Fibroblast of gingiva (primary cell): ENCODE data around the gene GABARAP.
"Not testable (repeated sequence)": the region's sequence is repeated elsewhere in the genome, so short reads cannot be mapped to it uniquely, and the experiment has no call there.

Source experiments
- DNase-seq: peaks from one replicate; pipeline ENCODE4 v3.0.0-alpha.2; 2011; ENCODE audit warnings: low read depth

Gene GABARAP

DNA sequence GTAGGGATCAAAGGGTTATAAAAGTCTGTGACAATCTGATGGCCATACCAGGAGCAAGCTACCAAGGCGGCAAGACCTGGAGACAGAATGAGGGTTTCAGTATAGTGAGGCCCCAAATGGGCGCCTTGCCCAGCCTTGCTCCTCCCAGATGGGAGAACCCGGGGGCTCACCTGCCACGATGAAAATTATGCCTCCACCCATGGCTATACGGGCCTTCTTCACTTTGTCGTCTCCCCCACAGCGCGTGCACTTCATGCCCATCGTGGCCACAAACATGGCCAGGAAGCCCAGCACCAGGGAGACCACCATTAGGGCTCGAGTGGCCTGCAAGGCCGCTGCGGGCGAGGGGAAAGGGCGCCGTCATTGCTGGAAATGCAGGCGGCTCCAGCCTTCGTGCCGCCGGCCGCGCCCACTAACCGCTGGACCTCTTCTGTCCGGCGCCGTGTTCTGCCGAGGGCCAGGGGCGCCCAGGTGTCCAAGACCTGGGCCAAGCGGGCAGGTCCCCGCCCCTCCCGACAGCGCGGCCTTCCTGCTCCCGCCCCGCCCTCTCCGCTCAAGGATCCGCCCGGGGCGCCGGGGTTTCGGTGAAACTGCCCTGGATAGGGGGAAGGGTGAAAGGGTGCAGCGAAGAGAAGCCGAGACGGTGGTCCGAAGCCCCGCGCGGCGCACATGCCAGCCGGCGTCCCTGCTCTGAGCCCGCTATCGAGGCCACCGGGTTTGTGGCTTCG lies 18.6 kb upstream of the GABARAP start:
- no peak for DNase-seq

DNA sequence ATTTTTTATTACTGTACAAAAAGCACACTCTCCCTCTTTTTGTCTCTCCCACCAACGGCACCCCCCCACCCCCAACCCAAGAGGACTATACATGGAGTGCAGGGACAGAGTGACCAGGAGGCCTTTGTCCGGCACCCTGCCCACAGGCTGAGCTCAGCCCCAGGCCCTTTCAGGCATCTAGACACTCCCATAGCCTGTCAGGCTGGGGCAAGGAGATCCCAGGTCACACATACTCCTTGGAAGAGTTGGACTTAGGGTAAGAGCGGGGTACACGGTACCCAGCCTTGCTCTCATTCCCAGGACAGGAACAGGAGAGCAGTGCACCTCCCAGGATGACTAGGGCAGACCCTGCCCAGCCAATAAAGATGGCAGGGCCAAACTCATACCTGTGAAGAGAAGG lies 17.9 kb upstream of the GABARAP start:
- no peak for DNase-seq

DNA sequence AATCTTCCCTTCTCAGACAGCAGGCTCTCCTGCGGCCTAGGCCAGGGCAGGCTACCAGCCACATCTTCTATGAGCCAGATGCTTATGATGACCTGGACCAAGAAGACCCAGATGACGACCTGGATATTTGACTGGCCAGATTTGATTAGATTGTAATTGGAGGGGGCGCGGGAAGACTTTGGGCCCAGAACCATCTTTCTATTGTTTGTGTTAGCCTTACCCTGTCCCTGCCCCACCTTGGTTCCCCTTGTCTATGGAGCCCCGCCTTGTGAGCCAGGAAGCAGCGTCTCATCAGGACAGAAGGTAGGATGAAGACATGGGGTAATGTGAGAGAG lies 17.3 kb upstream of the GABARAP start:
- DNase-seq = no peak

DNA sequence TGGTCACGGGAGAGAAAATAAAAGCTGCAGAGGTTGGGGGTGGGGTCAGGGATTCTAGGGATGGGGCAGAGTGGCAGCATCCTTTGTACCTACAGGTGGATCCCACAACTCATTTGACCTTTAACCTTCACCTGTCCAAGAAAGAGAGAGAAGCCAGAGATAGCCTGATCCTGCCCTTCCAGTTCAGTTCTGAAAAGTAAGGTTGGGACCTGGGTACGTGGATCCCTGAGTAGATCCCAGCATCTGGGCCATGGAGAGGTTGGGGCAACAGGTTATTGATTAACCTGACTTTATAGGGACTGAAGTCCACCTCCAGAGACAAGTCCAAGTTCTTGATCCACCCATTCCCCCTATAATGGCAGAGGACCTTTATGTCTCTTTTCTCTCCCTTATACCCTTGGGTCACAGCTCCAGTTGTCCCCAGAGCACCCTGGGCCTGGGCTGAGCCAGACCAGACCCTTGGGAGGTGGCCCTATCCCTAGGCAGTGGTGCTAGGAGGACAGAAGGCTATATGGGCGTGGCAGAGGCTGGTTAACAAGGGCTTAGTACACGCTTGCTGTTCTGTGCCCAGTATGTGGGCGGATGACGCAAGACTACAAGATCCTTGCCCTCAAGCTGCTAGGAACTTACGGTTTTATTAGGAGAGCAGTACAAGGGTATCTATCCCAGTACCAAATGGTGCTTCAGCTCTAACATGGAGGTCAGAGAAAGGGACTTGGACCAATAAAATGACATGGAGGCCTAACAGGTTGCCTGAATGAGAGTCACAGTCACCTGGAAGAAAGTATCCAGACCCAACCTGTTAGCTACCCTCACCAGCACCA lies 16.7 kb upstream of the GABARAP start:
- DNase-seq = peak; percentile 69

DNA sequence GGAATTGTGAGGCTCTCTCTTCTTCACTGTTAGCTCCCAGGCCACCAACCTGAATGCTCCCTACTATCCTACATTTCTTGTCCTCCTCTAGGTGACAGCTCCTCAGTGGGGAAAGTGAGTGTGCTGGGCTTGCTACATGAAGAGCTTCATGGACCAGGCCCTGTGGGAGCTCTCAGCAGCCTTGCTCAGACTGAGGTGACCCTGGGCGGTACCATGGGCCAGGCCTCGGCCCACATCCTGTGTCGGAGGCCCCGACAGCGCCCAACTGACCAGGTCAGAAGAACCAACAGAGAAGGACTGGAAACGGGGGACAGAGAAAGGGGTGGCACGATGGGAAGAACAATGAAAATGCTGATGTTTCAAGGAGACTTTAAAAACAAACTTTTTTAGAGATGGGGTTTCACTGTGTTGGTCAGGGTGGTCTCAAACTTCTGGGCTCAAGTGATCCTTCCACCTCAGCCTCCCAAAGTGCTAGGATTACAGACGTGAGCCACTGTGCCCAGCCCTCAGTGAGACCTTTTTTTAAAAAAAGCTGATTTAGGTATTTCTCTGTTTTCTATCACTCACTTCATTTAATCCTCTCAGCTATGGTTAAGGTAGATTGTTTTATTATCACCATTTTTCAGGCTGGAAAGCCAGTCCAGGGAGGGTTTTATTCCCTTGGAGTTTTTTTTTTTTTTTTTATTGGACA lies 14.7 kb upstream of the GABARAP start:
- DNase-seq = no peak

DNA sequence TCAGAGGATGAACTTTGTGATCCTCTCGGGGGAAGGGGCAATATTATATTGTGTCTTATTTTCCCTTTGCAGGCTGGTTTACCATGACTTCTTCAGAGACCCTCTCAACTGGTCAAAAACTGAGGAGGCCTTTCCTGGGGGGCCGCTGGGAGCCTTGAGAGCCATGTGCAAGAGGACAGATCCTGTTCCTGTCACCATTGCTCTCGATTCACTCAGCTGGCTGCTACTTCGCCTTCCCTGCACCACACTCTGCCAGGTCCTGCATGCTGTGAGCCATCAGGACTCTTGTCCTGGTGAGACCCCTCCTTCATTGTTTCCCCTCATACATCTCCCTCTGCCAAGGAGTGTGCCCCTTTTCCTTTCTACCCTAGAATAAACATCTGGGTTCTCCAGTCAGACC lies 12.3 kb upstream of the GABARAP start:
- no peak for DNase-seq

DNA sequence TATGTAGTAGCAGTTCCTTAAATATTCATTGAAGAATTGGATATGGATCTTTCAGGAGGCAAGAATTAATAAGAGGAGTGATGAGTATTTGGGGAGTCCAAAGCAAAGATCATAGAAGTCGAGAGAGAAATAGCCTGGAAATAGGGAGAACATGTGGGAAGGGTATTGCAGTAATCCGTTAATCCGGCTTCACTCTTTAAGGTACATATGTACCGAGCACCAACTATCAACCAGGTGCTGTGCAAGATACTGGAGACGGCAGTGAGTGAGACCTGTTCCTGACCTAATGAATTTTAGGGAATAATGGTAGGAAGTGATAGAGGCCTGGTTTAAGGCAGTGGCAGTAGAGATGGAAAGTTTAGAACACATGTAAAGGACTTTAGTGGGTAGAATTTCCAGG lies 10.8 kb upstream of the GABARAP start:
- no peak for DNase-seq

DNA sequence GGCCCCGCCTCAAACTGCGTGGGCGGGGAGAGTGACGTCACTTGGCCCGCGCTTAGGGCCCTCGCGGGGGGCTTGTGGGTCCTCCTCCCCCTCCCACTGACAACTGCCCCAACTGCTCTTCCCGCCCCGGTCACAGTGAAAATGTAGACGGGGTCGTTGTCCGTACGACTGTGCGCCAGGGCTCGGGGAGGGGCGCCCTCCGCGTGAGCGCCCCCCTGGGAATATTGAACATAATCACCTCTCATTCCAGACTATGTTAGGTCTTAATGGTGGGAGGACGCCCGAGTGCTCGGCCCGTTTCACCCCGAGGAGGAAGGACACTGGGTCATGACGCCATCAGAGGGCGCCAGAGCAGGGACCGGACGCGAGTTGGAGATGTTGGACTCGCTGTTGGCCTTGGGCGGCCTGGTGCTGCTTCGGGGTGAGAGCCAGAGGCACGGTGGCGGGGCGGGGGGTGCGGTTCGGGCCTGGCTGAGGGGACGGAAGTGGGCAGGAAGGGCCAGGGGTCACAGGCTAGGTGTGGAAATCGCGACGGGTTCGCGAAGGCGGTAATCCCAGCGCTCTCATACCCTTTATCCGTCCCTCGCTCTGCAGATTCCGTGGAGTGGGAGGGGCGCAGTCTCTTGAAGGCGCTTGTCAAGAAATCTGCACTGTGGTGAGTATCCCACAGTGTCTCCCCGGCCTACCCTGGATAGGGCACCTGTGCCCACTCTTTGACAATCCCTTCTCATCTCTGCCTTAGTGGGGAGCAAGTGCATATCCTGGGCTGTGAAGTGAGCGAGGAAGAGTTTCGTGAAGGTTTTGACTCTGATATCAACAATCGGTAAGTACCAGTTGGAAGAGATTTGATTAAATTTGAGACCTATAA lies 10.2 kb upstream of the GABARAP start, which contains the start of gene ELP5:
TSS of gene ELP5 (plus strand) at position 40 of the 868 bp plus-strand sequence. CDS start at position 376, 336 bp downstream.
- peak; percentile 94 for DNase-seq

DNA sequence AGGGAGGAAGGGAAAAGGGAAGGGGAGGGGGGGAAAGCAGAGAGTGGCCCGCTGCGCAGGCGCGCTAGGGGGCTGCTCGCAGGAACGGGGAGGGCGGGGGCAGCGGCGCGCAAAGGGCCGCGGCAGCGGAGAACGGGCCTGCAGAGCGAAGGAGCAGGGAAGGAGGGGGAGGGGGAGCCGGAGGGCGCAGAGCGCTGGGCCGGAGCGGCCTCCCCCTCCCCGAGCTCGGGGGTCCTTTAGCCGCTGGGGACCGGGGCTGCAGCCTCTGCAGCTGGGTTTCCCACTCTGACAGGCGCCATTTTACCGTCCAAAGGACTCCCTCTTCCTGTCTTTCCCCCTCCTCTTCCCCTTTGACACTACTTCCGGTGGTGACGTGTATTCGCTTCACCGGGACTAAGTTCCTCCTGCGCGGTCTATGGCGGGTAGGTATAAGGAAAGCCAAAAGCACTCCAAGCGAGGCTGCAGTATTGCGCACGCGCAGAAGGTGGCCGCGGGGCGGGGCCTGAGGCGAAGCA lies 9.5 kb upstream of the GABARAP start, which contains the start of gene CTDNEP1:
TSS of gene CTDNEP1 (minus strand) at position 74 of the 515 bp plus-strand sequence. CDS start 438 bp downstream, outside the sequence.
- DNase-seq = peak; percentile 99

DNA sequence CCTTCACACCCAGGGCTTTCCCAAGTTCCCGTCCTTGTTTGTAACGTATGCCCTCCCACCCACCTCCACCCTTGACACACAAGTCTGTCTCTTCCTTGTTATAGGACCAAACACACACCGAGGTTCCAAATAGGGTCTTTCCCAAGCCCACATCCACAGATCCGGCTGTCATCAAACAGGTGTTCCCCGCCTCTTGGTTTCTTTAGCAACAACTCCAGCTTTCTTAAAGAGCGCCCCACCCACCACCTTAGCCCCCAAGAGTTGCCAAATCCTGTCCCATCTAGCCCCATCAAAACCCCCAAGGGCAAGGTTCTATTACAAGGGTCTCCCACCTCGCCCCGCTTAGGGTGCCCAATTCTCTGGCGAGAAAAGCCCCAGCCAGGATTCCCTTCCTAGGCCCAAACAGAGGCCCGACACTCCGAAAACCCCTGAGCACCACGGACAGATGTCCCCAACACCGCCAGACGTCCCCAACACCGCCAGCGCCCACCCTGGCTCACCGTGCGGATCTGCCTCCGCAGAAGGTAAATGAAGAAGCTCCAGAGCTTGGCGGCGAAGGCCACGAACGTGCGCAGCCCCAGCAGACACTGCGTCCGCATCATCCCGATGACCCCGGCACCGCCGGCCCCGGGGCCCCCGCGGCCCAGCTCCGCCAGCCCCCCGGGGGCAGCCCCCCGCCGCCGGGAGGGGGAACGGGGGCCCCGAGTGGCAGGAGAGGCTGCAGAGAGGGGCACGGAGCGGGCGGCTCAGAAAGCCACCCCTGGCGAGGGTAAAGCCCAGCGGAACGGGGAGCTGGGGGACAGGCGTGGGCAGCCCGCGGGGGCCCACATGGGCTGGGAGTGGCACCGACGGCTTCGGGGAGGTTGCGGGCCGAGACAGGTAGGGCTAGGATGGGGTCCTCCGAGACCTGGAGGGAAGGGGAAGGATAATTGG lies 8.7 kb upstream of the GABARAP start:
- DNase-seq = no peak

DNA sequence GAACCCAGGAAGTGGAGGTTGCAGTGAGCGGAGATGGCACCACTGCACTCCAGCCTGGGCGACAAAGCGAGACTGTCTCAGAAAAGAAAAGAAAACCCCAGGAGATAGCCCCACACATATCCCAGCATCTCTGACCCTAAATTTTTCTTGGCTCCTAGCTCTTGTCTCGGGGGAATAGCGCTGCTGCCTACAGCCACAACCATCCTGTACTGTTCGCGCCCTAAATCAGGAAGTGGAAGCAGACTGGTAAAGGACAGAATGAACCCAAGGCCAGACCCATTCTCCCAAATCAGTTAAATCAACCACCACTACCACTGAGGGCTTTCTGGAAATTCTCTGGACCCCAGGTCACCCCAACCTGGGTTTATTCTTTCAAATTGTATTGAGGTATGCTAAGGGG lies 7.6 kb upstream of the GABARAP start:
- DNase-seq = no peak

DNA sequence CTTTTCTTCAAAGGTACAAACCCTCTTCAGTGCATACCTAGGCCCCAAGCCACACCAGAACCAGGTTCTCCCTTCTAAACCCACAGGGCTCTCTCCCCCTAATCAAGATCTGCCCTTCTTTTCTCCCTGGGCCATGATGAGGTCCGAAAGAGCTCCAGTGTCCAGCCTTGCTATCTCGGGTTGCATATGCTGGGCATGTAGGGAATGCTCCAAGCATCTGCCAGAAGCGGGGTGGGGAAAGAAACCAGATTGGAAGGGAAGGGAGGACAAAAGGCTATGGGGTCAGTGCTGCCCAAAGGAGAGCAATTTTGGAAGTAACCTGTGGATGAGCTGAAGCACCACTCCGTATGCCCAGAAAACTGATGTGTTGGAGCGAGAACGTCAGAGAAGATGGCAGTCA lies 7.0 kb upstream of the GABARAP start:
- DNase-seq = no peak

DNA sequence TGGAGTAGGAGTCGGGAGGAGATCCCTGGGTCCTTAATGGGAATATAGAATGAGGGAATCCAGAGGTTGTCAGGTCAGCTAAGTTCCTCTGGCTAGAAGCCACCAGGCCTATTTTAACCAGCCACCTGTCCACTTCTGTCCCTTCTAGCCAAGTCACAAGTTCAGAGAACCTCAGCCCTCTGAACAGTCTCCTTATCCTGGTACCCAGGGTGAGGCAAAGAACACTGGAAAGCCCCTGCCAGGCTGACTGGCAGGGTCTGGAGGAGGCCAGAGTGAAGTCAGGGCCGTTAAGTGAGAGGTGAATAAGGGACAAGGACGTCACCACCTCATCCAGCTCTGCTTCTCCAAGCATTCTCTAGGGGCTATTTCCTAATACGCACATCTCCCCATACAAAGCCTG lies 6.5 kb upstream of the GABARAP start:
- DNase-seq = no peak

DNA sequence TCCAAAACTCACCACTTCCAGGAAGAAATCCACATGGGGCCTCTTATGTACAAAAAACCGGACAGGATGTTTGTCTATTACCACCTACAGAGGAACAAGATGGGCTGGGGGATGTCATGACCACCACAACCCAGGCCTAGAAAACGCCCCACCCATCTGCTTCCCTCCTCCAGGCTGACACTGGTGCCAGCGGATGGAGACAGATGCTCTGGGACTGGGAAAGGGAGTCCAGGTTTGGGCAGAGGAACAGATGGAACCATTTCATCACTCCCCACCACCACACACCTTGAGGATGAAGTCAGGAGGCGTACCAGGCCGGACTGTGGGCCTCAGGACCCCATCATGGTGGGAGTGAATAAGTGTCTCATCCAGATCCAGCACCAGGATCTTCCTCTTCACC lies 4.5 kb upstream of the GABARAP start:
- DNase-seq = no peak

DNA sequence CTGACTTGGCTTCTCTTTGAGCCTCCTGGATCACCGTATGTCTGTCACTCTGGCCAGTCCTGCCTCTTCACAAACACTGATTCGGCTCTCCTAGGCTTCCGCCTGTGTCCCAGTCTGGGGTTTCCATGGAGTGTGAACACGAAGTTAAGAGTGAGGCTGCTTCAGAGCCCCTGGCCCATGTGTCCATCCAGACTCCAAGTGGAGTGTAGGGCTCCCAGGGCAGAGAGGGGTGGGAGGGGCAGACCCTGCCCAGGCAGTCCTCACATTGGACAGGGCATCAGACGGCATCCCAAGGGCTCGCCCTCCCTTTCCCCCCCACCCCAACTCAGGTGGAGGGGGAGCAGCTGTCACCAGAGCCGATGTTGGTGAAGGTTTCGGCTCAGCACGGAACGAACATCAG lies 1.6 kb upstream of the GABARAP start:
- not testable (repeated sequence) for DNase-seq

DNA sequence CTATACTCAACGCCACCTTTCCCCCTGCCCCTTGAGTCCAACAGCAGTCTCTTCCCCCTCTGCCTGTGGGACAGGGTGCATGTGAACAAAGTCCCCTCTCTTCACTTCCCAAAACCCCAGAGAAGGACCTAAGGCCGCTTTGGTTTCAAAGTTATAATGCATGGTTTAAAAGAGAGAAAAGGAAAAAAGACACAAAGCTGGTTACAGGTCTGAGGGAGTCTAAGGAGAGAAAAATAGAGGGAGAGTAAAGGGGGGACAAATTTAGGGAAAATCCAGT lies 1.1 kb upstream of the GABARAP start:
- DNase-seq = no peak

DNA sequence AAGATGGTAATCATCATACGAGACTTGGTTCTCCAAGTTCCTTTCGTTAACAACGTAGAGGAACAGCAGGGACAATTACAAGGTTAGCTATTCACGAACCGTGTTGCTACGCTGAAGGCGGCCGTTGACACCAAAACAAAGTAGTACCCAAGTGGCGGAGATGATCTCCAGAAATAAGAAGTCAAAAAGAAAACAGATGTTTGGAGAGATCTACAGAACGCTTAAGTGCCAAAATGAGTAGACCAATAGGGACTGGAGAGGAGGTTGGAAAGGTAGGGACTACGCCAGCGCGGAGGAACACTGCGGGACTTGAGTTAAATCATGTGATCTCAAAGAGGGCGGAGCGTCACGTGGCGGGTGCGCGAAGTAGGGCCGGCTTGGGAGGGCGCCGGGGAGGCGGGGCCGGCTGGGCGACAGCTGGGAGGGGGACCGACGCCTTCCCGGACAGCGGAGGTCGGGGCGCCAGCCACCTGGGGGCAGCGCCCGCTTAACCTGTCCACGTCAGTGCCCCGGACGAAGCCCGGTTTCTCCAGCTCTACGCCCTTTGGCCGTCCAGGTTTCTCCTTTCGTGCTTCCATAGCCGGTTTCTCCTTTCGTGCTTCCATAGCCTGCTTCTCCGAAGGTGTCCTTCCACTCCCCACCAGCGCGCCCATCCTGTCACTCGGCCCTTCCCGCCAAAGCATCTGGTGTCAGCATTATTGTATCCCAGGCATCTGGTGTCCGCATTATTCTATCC lies 636 bp upstream of the GABARAP start:
- peak; percentile 98 for DNase-seq

DNA sequence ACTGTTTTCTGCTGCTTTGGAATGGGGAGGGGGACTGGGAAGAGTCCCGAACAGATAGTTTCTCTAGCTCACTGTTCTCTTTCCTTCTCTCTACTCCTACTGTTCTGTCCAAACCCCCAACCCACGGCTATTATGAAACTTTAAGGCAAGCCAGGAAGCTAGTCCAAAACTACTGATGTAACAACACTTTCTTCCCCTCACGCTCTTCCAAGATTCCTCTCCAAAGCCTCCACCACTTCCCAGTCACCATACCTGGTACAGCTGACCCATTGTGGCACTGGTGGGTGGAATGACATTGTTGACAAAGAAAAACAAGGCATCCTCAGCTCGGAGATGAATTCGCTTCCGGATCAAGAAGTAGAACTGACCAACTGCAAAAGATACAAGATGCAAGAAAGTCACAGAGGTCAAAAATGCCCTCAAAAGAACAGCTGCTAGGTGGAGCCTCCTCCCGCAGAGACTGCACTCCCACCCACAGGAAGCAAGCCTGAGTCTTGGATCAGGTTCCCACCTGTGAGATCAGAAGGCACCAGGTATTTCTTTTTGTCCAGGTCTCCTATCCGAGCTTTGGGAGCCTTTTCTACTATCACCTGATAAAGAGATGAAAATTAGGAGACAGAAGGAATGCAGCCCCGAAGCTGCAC lies 1.0 kb downstream of the GABARAP start:
- no peak for DNase-seq

DNA sequence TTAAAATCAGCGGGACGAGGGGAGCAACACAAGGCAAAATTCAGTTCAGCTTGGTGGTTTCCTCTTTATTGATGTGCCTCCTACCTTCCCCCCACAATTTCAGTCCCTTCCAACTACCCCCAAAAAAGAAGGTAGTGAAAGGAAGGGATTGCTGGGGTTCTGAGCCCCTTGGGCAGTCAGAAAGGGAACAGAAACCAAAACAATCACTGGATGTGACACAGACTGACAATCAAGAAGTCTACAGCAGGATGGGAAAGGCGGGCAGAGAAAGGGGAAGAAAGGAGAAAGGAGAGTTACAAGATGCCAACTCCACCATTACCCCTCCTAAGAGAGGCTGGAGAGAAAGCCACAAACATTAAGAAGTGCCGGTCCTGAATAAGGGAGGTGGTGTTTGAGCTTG lies 1.9 kb downstream of the GABARAP start:
- no peak for DNase-seq
